ENCODE measurements around the gene MN1.

DNA sequence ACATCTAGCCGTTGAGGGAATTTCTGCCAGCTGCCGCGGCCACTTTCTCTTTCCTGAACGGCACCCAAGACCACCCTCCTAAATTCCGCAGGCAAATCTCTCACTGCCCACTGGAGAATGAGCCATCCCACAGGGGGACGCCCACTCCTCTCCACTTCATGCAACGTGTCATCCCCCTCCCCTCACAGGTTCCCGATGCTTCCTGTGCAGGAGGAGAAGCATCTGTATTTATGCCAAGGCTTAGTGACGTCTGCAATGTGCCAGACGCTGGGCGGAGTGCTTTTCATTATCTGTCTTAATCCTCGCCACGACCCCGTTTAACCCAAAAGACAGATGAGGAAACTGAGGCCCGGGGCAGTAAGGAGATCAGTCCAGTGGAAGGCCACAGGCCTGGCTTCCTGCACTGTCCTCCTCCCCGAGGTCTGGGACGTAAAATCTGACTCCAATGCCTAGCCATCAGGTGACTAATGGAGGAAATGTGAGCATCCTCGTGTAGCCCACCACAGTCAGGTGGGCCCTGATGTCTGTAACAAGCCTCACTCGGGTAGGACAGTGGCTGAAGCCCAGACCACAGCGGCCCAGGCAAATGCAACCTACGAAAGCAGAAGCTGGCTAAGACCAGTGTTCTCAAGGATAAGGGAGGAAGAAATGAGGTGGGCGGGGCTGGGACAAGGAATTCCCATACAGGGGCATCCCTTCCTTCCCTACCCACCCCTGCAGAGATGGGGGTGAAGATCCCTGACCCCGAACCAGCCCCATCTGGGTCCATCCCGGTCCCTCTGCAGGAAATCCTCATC lies 23.1 kb downstream of the MN1 start:
- TF ChIP-seq, protein P1, sequence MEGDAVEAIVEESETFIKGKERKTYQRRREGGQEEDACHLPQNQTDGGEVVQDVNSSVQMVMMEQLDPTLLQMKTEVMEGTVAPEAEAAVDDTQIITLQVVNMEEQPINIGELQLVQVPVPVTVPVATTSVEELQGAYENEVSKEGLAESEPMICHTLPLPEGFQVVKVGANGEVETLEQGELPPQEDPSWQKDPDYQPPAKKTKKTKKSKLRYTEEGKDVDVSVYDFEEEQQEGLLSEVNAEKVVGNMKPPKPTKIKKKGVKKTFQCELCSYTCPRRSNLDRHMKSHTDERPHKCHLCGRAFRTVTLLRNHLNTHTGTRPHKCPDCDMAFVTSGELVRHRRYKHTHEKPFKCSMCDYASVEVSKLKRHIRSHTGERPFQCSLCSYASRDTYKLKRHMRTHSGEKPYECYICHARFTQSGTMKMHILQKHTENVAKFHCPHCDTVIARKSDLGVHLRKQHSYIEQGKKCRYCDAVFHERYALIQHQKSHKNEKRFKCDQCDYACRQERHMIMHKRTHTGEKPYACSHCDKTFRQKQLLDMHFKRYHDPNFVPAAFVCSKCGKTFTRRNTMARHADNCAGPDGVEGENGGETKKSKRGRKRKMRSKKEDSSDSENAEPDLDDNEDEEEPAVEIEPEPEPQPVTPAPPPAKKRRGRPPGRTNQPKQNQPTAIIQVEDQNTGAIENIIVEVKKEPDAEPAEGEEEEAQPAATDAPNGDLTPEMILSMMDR (IDR thresholded peaks at IDR 0.05; ENCODE audit: insufficient read depth, low read length, poor library complexity, severe bottlenecking), result no peak
- TF ChIP-seq EZH2phosphoT487 (conservative IDR thresholded peaks at IDR 0.05; ENCODE audit: low read length), result no peak

All from SU-DHL-6 (cell line).